Stimulated activated CD4-positive, alpha-beta T cell treated with anti-CD3 and anti-CD28 coated beads, TNF-alpha, amount 100 ng/mL, for 1 hour (primary cell): ENCODE results near the gene CLDN9.
"Not testable (repeated sequence)": the region's sequence is repeated elsewhere in the genome, so short reads cannot be mapped to it uniquely, and the experiment has no call there.

Experiments used
- DNase-seq, 3 donors: peaks; one replicate each; pipeline ENCODE4 v3.0.0-alpha.2; 2020; ENCODE audit warnings: low read depth in 3 of 3, low spot score in 1 of 3

Gene CLDN9

GRCh38 chr16:3054965-3055733 is 42.4 kb downstream of the CLDN9 start:
- no peak for DNase-seq

- DNase-seq = not testable (repeated sequence)
These were observed 43.0 kb downstream of the CLDN9 start for GRCh38 chr16:3055734-3056115.

GRCh38 chr16:3056336-3057180 is 43.8 kb downstream of the CLDN9 start:
- no peak for DNase-seq

GRCh38 chr16:3057181-3058138 is 44.7 kb downstream of the CLDN9 start:
- DNase-seq = no peak

- peak in 1 of 3 donors; percentile 28 for DNase-seq
These were observed 45.7 kb downstream of the CLDN9 start for GRCh38 chr16:3058139-3059030.

- peak; percentile 67 to 82 (median 81) for DNase-seq
These were observed 46.5 kb downstream of the CLDN9 start for GRCh38 chr16:3059041-3059722.

GRCh38 chr16:3059723-3060242 is 47.1 kb downstream of the CLDN9 start:
- no peak for DNase-seq

GRCh38 chr16:3060339-3061127 is 47.8 kb downstream of the CLDN9 start:
- DNase-seq = no peak

GRCh38 chr16:3062553-3062952 is 49.8 kb downstream of the CLDN9 start:
- no peak for DNase-seq

GRCh38 chr16:3063625-3064386 is 51.1 kb downstream of the CLDN9 start:
- DNase-seq = no peak
